DND-41 (cell line): Measurements from ENCODE around the gene DNAAF2.

Experiments
- ATAC-seq: fragments of 200-7000 bp; cut with Tn5 transposase; 3 replicates; pipeline ENCODE4 v1.9.1; 2021; ENCODE audit warnings: low read depth; ENCODE audit not compliant: insufficient read depth
- DNase-seq: peaks from one replicate; pipeline ENCODE4 v3.0.0-alpha.2; 2020
- H2AFZ ChIP-seq: 2 replicates; pipeline ENCODE4 v1.6.0; 2012; ENCODE audit warnings: low read depth, low read length
- H3K27ac ChIP-seq: 2 replicates; pipeline ENCODE4 v1.5.1; 2012; ENCODE audit warnings: low read length, inconsistent platforms
- H3K27me3 ChIP-seq: fragments of 200-600 bp; sonication (generic); 2 replicates; pipeline ENCODE4 v1.6.0; 2012; ENCODE audit warnings: low read length, mild to moderate bottlenecking, inconsistent platforms; ENCODE audit not compliant: insufficient read depth, poor library complexity
- H3K36me3 ChIP-seq: 2 replicates; pipeline ENCODE4 v1.5.1; 2012; ENCODE audit warnings: low read length, inconsistent platforms; ENCODE audit not compliant: insufficient read depth
- H3K4me1 ChIP-seq: 2 replicates; pipeline ENCODE4 v1.5.1; 2012; ENCODE audit warnings: mild to moderate bottlenecking, low read length; ENCODE audit not compliant: insufficient read depth
- H3K4me2 ChIP-seq: 2 replicates; pipeline ENCODE4 v1.6.0; 2012; ENCODE audit warnings: mild to moderate bottlenecking, moderate library complexity, low read length, inconsistent platforms; ENCODE audit not compliant: insufficient read depth
- H3K4me3 ChIP-seq, 2 experiments: fragments of 200-600 bp in 1 of 2; shearing (Covaris generic) in 1 of 2; 2 replicates each; pipeline ENCODE4 v1.5.1; 2012 to 2016; ENCODE audit warnings: inconsistent platforms in 2 of 2, low read length in 2 of 2, mild to moderate bottlenecking in 2 of 2, low read depth in 1 of 2, moderate library complexity in 1 of 2
- H3K79me2 ChIP-seq: 2 replicates; pipeline ENCODE4 v1.6.0; 2012; ENCODE audit warnings: low read length, inconsistent platforms; ENCODE audit not compliant: insufficient read depth
- H3K9ac ChIP-seq: 2 replicates; pipeline ENCODE4 v1.6.0; 2012; ENCODE audit warnings: low read depth, mild to moderate bottlenecking, inconsistent platforms, low read length, moderate library complexity
- H3K9me3 ChIP-seq: 2 replicates; pipeline ENCODE4 v1.5.1; 2012; ENCODE audit warnings: low read length, moderate library complexity, mild to moderate bottlenecking, inconsistent platforms; ENCODE audit not compliant: insufficient read depth, severe bottlenecking
- H4K20me1 ChIP-seq: 2 replicates; pipeline ENCODE4 v1.6.0; 2012; ENCODE audit warnings: low read length; ENCODE audit not compliant: insufficient read depth
- CTCF ChIP-seq: IDR thresholded peaks from 2 replicates; pipeline ENCODE4 v1.5.1; 2012; ENCODE audit warnings: borderline replicate concordance, low read length, moderate library complexity, mild to moderate bottlenecking; ENCODE audit not compliant: poor library complexity, severe bottlenecking; ENCODE audit errors: extremely low read depth
- EZH2 ChIP-seq: IDR thresholded peaks from 3 replicates; pipeline ENCODE4 v1.6.1; 2012; ENCODE audit warnings: borderline replicate concordance, low read depth, mild to moderate bottlenecking, moderate library complexity, low read length, inconsistent platforms; ENCODE audit not compliant: severe bottlenecking

The DNAAF2 gene

DNA sequence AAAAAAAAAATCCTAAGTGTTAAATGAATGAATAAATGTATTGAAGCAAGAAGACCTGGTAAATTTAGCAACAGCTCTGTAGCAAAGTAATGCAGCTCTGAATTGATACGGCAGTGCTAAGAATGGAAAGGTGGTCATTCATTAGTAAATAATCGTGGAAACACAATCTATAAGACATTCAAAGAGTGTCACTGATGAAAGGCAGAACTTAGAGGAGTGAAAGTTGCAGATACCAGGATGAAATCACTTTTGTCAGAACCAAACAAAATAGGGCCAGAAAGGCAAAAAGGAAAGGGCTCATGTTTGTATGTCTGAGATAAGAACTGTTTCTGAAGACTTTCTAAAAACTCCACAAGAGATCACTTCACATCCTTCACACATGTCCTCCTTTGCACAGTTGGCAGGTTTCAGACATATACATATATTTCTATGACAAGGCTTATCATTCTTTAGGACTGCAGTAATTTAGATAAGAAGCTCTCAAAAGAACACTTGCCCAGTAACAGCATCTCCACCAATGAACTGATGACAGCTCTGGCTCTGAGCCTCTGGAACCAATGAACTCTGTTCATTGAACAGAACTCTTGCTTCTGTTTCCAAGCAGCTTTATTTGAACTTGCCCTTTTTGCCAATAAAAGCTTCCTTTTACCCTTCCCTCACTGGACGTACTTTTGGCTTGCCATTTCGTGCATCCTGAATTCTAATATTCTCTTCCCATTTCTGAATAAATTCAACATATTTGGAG is 40.5 kb downstream of the DNAAF2 start:
- Histone ChIP-seq H4K20me1 (no peaks in the 10 kb centered on the region), H2AFZ (no peak overlapping the region), H3K4me2 (no peak overlapping the region), H3K79me2 (peaks cover 24% of the 10 kb centered on the region), H3K4me1 (peaks cover 11% of the 10 kb centered on the region), H3K27me3 (no peaks in the 10 kb centered on the region), H3K36me3 (peaks cover 3% of the 10 kb centered on the region; the same call in 1 of the 2 replicates), H3K9me3 (no peaks in the 10 kb centered on the region), H3K9ac (no peak overlapping the region), H3K4me3 (no peak overlapping the region), H3K27ac (no peak overlapping the region)
- no peak for DNase-seq
- ATAC-seq: no peak
- no peak for TF ChIP-seq CTCF
- no peak for TF ChIP-seq EZH2

DNA sequence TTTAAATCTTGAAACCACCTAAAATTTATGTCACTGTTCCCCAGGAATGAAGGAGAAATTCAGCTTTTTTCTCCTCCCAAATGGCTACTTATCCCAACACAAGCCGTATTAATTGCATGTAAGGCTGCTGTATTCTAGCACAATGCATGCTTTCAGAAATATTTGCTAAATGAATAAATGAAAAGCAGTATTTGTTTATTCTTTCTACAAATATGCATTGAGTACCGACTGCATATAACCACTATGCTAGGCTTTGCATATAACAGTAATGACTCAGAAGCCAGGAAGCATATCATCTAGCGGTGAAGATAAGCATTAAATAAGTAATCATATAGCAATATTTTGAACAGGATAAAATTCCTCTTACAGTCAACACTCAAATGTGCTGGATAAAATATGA is 42.0 kb downstream of the DNAAF2 start:
- H3K4me3 ChIP-seq: no peak overlapping the region
- peaks cover 9% of the 10 kb centered on the region for H3K79me2 ChIP-seq
- no peaks in the 10 kb centered on the region for H3K9me3 ChIP-seq
- no peaks in the 10 kb centered on the region for H3K27me3 ChIP-seq
- peaks cover 11% of the 10 kb centered on the region for H3K4me1 ChIP-seq
- H3K4me2 ChIP-seq: no peak overlapping the region
- no peak overlapping the region for H3K27ac ChIP-seq
- H4K20me1 ChIP-seq: no peaks in the 10 kb centered on the region
- no peak overlapping the region for H2AFZ ChIP-seq
- ATAC-seq (no peak), DNase-seq (no peak)
- no peak overlapping the region for H3K9ac ChIP-seq
- no peaks in the 10 kb centered on the region for H3K36me3 ChIP-seq
- TF ChIP-seq CTCF: no peak
- no peak for TF ChIP-seq EZH2

- no peak overlapping the region for H3K27ac ChIP-seq
- peaks cover 21% of the 10 kb centered on the region for H3K4me1 ChIP-seq
- H3K36me3 ChIP-seq: peaks cover 8% of the 10 kb centered on the region
- H3K9ac ChIP-seq: no peak overlapping the region
- no peak overlapping the region for H3K4me2 ChIP-seq
- H3K79me2 ChIP-seq: peaks cover 18% of the 10 kb centered on the region
- H3K4me3 ChIP-seq: no peak overlapping the region
- no peaks in the 10 kb centered on the region for H3K27me3 ChIP-seq
- TF ChIP-seq EZH2 (no peak), CTCF (no peak)
- ATAC-seq (no peak), DNase-seq (no peak)
- H2AFZ ChIP-seq: no peak overlapping the region
- no peaks in the 10 kb centered on the region for H3K9me3 ChIP-seq
- peaks cover 11% of the 10 kb centered on the region for H4K20me1 ChIP-seq
Observed at GRCh38 chr14:49589387-49589786, 45.7 kb downstream of the DNAAF2 start.
